Ishikawa (cell line): ENCODE measurements around the gene FAM131C.

Source experiments
- RAD21 ChIP-seq: IDR thresholded peaks from 2 replicates; pipeline ENCODE4 v1.6.1; 2012; ENCODE audit warnings: low read depth
- TEAD4 ChIP-seq: IDR thresholded peaks from 2 replicates; pipeline ENCODE4 v1.6.1; 2012
- ZBTB7A ChIP-seq: IDR thresholded peaks from 2 replicates; pipeline ENCODE4 v1.6.1; 2012; ENCODE audit warnings: low read depth

DNA sequence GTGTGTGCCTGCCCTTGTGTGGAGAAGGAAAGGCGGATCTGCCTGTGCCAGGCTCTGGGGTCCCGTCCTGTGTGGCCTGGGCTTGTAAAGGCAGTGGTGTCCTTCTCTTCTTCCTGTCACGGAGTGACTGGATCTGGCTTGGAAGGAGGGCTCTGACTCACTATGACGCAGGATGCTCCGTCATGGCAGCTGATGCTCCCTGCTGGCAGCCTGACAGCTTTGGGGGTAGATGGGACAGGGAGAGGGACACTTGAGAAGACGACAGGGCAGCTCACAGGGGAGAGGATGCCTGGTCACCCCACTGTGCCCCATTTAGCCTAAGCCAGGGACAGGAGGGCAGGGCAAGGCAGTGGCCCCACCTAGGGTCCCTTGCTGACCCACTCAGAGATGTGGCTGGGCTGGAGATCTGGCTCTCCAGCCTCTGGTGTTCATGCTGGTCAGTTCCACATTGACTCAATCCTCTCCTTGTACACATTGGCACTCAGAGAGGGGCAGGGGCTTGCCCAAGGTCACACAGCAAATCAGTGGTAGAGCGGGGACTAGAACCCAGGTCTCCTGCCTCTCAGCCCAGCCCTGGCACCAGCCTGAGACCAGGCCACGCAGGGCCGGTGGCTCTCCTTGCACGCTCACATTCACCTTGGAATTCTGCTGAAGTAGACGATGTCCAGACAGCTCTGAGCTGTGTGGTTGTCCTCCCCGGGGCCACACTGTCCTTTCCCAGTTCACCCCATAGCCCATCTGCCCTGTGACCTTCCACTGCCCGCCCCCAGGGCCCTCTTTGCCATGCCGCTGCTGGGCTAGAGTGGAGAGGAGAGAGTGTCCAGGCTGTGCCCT lies 2.8 kb upstream of the FAM131C start:
- no peak for TF ChIP-seq TEAD4
- no peak for TF ChIP-seq ZBTB7A
- TF ChIP-seq RAD21: no peak
